GM12878 (cell line): Measurements from ENCODE around the gene SEMA5A. TPM values are rescaled to one million over a fixed set of nuclear protein-coding genes. Genes with fewer than 3 reads are reported as not detected.

ENCODE experiments used
- ATAC-seq: fragments of 200-7000 bp; cut with Tn5 transposase; 3 replicates; pipeline ENCODE4 v1.9.1; 2020; ENCODE audit warnings: mild to moderate bottlenecking, moderate library complexity
- BruUV-seq: library from RNA; stranded (reverse); fragments of 400-500 nt; replicated peaks from 2 replicates; lab custom pipeline; 2021; lab: Mats Ljungman, UMichigan
- CTCF ChIA-PET: fragments of 300-600 bp; sonication (Branson Sonifier 250); formaldehyde crosslinking; extraction: SDS; loops from one replicate; lab custom pipeline; 2021; ENCODE audit warnings: inconsistent platforms; lab: Yijun Ruan, JAX
- POLR2A ChIA-PET: fragments of 350-600 bp; formaldehyde crosslinking; extraction: SDS; loops from one replicate; lab custom pipeline; 2021; ENCODE audit warnings: inconsistent platforms; lab: Charles Lee
- RAD21 ChIA-PET: fragments of 300-600 bp; sonication (Branson Sonifier 250); formaldehyde crosslinking; loops from one replicate; lab custom pipeline; 2023; ENCODE audit warnings: antibody characterized with exemption; ENCODE audit not compliant: unreplicated experiment; lab: Charles Lee
- SMC1A ChIA-PET: fragments of 300-600 bp; sonication (Branson Sonifier 250); formaldehyde crosslinking; loops from one replicate; lab custom pipeline; 2023; ENCODE audit not compliant: unreplicated experiment, uncharacterized antibody; lab: Charles Lee
- DNase-seq: peaks from one replicate; pipeline ENCODE4 v3.0.0-alpha.2; 2011; ENCODE audit warnings: low read depth, low spot score
- FAIRE-seq: peaks from 3 replicates; lab custom pipeline; 2011; peaks lifted over from hg19 to GRCh38; lab: Jason Lieb, UNC
- H2AFZ ChIP-seq: 2 replicates; pipeline ENCODE4 v1.6.0; 2011; ENCODE audit warnings: low read depth, low read length, control low read depth; ENCODE audit not compliant: control insufficient read depth
- H3K27ac ChIP-seq: 2 replicates; pipeline ENCODE4 v1.5.1; 2011; ENCODE audit warnings: control low read depth; ENCODE audit not compliant: control insufficient read depth, insufficient read depth
- H3K27me3 ChIP-seq, 2 experiments: replicated peaks in 1 of 2; 2 replicates each; pipeline versions ENCODE4 v1.6.0 to v1.6.1; 2011; ENCODE audit warnings: low read length in 1 of 2; ENCODE audit not compliant: control insufficient read depth in 2 of 2, insufficient read depth in 2 of 2
- H3K36me3 ChIP-seq, 2 experiments: 2 replicates each; pipeline ENCODE4 v1.5.1; 2011; ENCODE audit warnings: low read length in 1 of 2; ENCODE audit not compliant: control insufficient read depth in 2 of 2, insufficient read depth in 2 of 2
- H3K4me1 ChIP-seq: 2 replicates; pipeline ENCODE4 v1.6.1; 2011; ENCODE audit warnings: mild to moderate bottlenecking, low read length, moderate library complexity, mixed read lengths; ENCODE audit not compliant: control insufficient read depth, insufficient read depth
- H3K4me2 ChIP-seq: 2 replicates; pipeline ENCODE4 v1.6.0; 2011; ENCODE audit warnings: control low read depth; ENCODE audit not compliant: control insufficient read depth, insufficient read depth
- H3K4me3 ChIP-seq: fragments of 200-600 bp; sonication (generic); 2 replicates; pipeline ENCODE4 v1.5.1; 2016
- H3K79me2 ChIP-seq: 2 replicates; pipeline ENCODE4 v1.6.0; 2011; ENCODE audit warnings: low read length; ENCODE audit not compliant: control insufficient read depth, insufficient read depth
- H3K9ac ChIP-seq: 2 replicates; pipeline ENCODE4 v1.8.0; 2011; ENCODE audit warnings: low read length, control low read depth, mixed read lengths; ENCODE audit not compliant: control insufficient read depth, insufficient read depth
- H3K9me3 ChIP-seq: replicated peaks from 3 replicates; pipeline ENCODE4 v1.5.1; 2011; ENCODE audit warnings: mild to moderate bottlenecking, low read length; ENCODE audit not compliant: control insufficient read depth, insufficient read depth
- H4K20me1 ChIP-seq: 2 replicates; pipeline ENCODE4 v1.6.0; 2011; ENCODE audit not compliant: control insufficient read depth, insufficient read depth
- ATF7 ChIP-seq: fragments of 450-650 bp; IDR thresholded peaks from 2 replicates; pipeline ENCODE4 v1.6.1; 2016; ENCODE audit warnings: low read depth, mild to moderate bottlenecking
- EP300 ChIP-seq, 2 experiments: fragments of 150-350 bp in 1 of 2; IDR thresholded peaks; 2 replicates each; pipeline ENCODE4 v1.6.1; 2011 to 2012; ENCODE audit warnings: low read depth in 2 of 2, low read length in 2 of 2, borderline replicate concordance in 1 of 2, improper control_type of control experiment in 1 of 2, inconsistent platforms in 1 of 2; ENCODE audit not compliant: control insufficient read depth in 1 of 2
- FOXM1 ChIP-seq: IDR thresholded peaks from 2 replicates; pipeline ENCODE4 v1.6.1; 2012; ENCODE audit warnings: low read depth, mild to moderate bottlenecking, inconsistent platforms, low read length, moderate library complexity
- HCFC1 ChIP-seq: fragments of 150-350 bp; IDR thresholded peaks from 2 replicates; pipeline ENCODE4 v1.6.1; 2014; ENCODE audit warnings: low read length
- IKZF2 ChIP-seq, 2 experiments: fragments of 450-650 bp; IDR thresholded peaks; 2 replicates each; pipeline ENCODE4 v1.6.1; 2017; ENCODE audit warnings: mild to moderate bottlenecking in 2 of 2, moderate library complexity in 2 of 2
- NR2F1 ChIP-seq: fragments of 450-650 bp; conservative IDR thresholded peaks from 2 replicates; pipeline ENCODE4 v1.6.1; 2017; ENCODE audit warnings: mild to moderate bottlenecking
- RBBP5 ChIP-seq: fragments of 200-600 bp; sonication (generic); conservative IDR thresholded peaks from 2 replicates; pipeline ENCODE4 v1.6.1; 2016
- SMC3 ChIP-seq: IDR thresholded peaks from 2 replicates; pipeline ENCODE4 v1.6.1; 2011; ENCODE audit warnings: low read length, improper control_type of control experiment, borderline replicate concordance
- TBL1XR1 ChIP-seq: IDR thresholded peaks from 2 replicates; pipeline ENCODE4 v1.6.1; 2012; ENCODE audit warnings: low read depth, low read length, improper control_type of control experiment
- TCF12 ChIP-seq: IDR thresholded peaks from 2 replicates; pipeline ENCODE4 v1.6.1; 2011; ENCODE audit warnings: low read depth, mild to moderate bottlenecking, low read length
- ZNF24 ChIP-seq: fragments of 450-650 bp; IDR thresholded peaks from 2 replicates; pipeline ENCODE4 v1.6.1; 2017; ENCODE audit warnings: antibody characterized with exemption, mild to moderate bottlenecking
- WGBS: methylation state at CpG from one replicate; pipeline ENCODE4 v1.1.6; 2016; ENCODE audit warnings: low lambda C conversion rate; ENCODE audit not compliant: insufficient replicate concordance, insufficient coverage; ENCODE audit errors: missing lambda C conversion rate; 5-methylcytosine and 5-hydroxymethylcytosine counted together
- in situ Hi-C: fragments of 300-500 bp; cut with MboI; formaldehyde crosslinking; loops from 9 replicates; pipeline ENCODE4 v1.14.3; 2018; ENCODE audit warnings: mixed read lengths
- intact Hi-C: fragments of 100-400 bp; cut with micrococcal nuclease; formaldehyde crosslinking; loops from one replicate; pipeline ENCODE4 v1.14.2; 2022; ENCODE audit not compliant: unreplicated experiment
- polyA plus RNA-seq, 11 experiments: library from polyadenylated mRNA; depleted of rRNA in 4 of 11; unstranded in 6 of 11; stranded (reverse) in 5 of 11; fragments of >200 nt; fragmentation: Nextera tagmentation in 4 of 11; fragmentation: Illumina TruSeq in 1 of 11; extraction: Ambion mirVana in 4 of 11; extraction: Trizol in 1 of 11; gene quantifications; 1 replicate in 1 of 11; 2 replicates in 10 of 11; pipeline versions ENCODE4 v1.2.1 to v1.2.3, GENCODE V29; 2011 to 2016; ENCODE audit warnings: inconsistent platforms in 2 of 11, missing spikeins in 2 of 11, low read depth in 1 of 11
- total RNA-seq, 4 experiments: library from RNA; depleted of rRNA in 3 of 4; stranded (reverse); fragments of >200 nt in 3 of 4; fragmentation: Illumina TruSeq in 1 of 4; extraction: Trizol in 1 of 4; gene quantifications; 2 replicates each; pipeline versions ENCODE4 v1.2.1 to v1.2.3, GENCODE V29; 2013 to 2021
- TF ChIP-seq, protein P1 (sequence below): fragments of 450-650 bp; IDR thresholded peaks from 2 replicates; pipeline ENCODE4 v1.6.1; 2018; ENCODE audit warnings: mild to moderate bottlenecking, low read depth, moderate library complexity; ENCODE audit not compliant: partially characterized antibody
- TF ChIP-seq, protein P2 (sequence below): fragments of 450-650 bp; IDR thresholded peaks from 2 replicates; pipeline ENCODE4 v1.6.1; 2016; ENCODE audit warnings: mild to moderate bottlenecking, moderate library complexity, borderline replicate concordance

SEMA5A gene
- total and polyA plus RNA-seq, 10 of the 15 experiments (the other 5 are each of a cell fraction or from before 2014, with no cell fraction given) = 0.03 to 2.4 (median 0.09) TPM; not detected in 1

DNA sequence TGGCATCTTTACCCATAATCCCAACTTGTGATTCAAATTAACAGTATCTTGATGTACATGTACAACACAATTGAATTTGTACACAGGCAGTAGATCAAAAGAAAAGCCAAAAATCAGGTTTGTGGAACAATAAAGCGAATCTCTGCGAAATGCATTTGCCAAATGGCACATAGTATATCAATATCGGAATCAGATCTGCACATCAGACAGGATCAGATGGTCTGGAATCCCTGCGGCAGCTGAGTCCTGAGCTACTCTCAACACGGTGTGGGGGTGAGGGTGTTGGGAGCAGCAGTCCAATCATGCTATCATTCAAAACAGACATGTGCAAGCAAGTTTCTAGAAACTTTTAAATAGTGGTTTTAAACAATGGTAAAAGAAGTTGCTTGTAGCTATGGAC is 358.3 kb downstream of the SEMA5A start:
- SMC1A ChIA-PET = interaction anchor here (0.7 to 1.5 kb wide), 2 partner anchors 10 to 64 kb away, joined by 3 read pairs; no protein-coding TSS in a partner anchor

More for the DNA sequence above, 358.3 kb downstream of the SEMA5A start:
- WGBS = 37% methylated on average over 5 of the region's 5 CpGs
- H3K27me3 ChIP-seq = no peaks in the 10 kb centered on the region
- H4K20me1 ChIP-seq = no peaks in the 10 kb centered on the region
- H2AFZ ChIP-seq = no peak overlapping the region
- no peaks in the 10 kb centered on the region for H3K36me3 ChIP-seq
- no peak for TF ChIP-seq ZNF24
- TF ChIP-seq, protein P1, sequence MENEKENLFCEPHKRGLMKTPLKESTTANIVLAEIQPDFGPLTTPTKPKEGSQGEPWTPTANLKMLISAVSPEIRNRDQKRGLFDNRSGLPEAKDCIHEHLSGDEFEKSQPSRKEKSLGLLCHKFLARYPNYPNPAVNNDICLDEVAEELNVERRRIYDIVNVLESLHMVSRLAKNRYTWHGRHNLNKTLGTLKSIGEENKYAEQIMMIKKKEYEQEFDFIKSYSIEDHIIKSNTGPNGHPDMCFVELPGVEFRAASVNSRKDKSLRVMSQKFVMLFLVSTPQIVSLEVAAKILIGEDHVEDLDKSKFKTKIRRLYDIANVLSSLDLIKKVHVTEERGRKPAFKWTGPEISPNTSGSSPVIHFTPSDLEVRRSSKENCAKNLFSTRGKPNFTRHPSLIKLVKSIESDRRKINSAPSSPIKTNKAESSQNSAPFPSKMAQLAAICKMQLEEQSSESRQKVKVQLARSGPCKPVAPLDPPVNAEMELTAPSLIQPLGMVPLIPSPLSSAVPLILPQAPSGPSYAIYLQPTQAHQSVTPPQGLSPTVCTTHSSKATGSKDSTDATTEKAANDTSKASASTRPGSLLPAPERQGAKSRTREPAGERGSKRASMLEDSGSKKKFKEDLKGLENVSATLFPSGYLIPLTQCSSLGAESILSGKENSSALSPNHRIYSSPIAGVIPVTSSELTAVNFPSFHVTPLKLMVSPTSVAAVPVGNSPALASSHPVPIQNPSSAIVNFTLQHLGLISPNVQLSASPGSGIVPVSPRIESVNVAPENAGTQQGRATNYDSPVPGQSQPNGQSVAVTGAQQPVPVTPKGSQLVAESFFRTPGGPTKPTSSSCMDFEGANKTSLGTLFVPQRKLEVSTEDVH = no peak
- no peak for TF ChIP-seq ATF7
- TF ChIP-seq, protein P2, sequence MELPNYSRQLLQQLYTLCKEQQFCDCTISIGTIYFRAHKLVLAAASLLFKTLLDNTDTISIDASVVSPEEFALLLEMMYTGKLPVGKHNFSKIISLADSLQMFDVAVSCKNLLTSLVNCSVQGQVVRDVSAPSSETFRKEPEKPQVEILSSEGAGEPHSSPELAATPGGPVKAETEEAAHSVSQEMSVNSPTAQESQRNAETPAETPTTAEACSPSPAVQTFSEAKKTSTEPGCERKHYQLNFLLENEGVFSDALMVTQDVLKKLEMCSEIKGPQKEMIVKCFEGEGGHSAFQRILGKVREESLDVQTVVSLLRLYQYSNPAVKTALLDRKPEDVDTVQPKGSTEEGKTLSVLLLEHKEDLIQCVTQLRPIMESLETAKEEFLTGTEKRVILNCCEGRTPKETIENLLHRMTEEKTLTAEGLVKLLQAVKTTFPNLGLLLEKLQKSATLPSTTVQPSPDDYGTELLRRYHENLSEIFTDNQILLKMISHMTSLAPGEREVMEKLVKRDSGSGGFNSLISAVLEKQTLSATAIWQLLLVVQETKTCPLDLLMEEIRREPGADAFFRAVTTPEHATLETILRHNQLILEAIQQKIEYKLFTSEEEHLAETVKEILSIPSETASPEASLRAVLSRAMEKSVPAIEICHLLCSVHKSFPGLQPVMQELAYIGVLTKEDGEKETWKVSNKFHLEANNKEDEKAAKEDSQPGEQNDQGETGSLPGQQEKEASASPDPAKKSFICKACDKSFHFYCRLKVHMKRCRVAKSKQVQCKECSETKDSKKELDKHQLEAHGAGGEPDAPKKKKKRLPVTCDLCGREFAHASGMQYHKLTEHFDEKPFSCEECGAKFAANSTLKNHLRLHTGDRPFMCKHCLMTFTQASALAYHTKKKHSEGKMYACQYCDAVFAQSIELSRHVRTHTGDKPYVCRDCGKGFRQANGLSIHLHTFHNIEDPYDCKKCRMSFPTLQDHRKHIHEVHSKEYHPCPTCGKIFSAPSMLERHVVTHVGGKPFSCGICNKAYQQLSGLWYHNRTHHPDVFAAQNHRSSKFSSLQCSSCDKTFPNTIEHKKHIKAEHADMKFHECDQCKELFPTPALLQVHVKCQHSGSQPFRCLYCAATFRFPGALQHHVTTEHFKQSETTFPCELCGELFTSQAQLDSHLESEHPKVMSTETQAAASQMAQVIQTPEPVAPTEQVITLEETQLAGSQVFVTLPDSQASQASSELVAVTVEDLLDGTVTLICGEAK = no peak
- TF ChIP-seq TBL1XR1 = no peak
- TF ChIP-seq SMC3 = no peak
- TF ChIP-seq FOXM1 = no peak
- TF ChIP-seq NR2F1 = no peak
- TF ChIP-seq IKZF2 (IDR thresholded peaks at IDR 0.05) = no peak
- no peak for TF ChIP-seq RBBP5
- no peak for TF ChIP-seq TCF12
- no peak for TF ChIP-seq HCFC1
- no peak for TF ChIP-seq EP300 (IDR thresholded peaks at IDR 0.05; ENCODE audit: borderline replicate concordance in 1 of 2, control insufficient read depth in 1 of 2, low read depth in 2 of 2, low read length in 2 of 2)
- CTCF ChIA-PET = interaction anchor here (2.0 kb wide), 1 partner anchor 20 kb away, joined by 5 read pairs; no protein-coding TSS in a partner anchor
- intact Hi-C loops = no loop called here
- POLR2A ChIA-PET = no interaction called here
- H3K9ac ChIP-seq = no peak overlapping the region
- no peaks in the 10 kb centered on the region; the same call in 2 of the 3 replicates for H3K9me3 ChIP-seq
- H3K27ac ChIP-seq = no peak overlapping the region
- no peak for FAIRE-seq
- H3K4me2 ChIP-seq = no peak overlapping the region
- no peak for DNase-seq
- H3K79me2 ChIP-seq = no peaks in the 10 kb centered on the region
- in situ Hi-C loops = no loop called here
- no peaks in the 10 kb centered on the region for H3K4me1 ChIP-seq
- no peak overlapping the region for H3K4me3 ChIP-seq
- RAD21 ChIA-PET = interaction anchor here (1.0 kb wide), 1 partner anchor 10 kb away, joined by 4 read pairs; no protein-coding TSS in a partner anchor
- BruUV-seq = no TSS peak
- ATAC-seq = no peak
